Transverse colon (tissue), 4 donors: Measurements from ENCODE around the gene RALBP1.

Experiments
- CTCF ChIP-seq, 5 experiments: fragments of 200-600 bp in 3 of 5; fragments of 450-650 bp in 2 of 5; sonication (generic) in 3 of 5; IDR thresholded peaks; 1 replicate in 2 of 5; 2 replicates in 3 of 5; pipeline ENCODE4 v1.5.1; 2016 to 2017; ENCODE audit warnings: antibody characterized with exemption in 5 of 5, inconsistent platforms in 3 of 5, mild to moderate bottlenecking in 2 of 5, moderate library complexity in 1 of 5
- EP300 ChIP-seq: sonication (generic); formaldehyde crosslinking; IDR thresholded peaks from one replicate; pipeline ENCODE4 v1.6.1; 2017; ENCODE audit warnings: antibody characterized with exemption, low read depth
- POLR2AphosphoS5 ChIP-seq, 3 donors: sonication (generic); formaldehyde crosslinking; IDR thresholded peaks; one replicate each; pipeline ENCODE4 v1.6.1; 2016; ENCODE audit warnings: antibody characterized with exemption in 3 of 3

- no peak for TF ChIP-seq CTCF (IDR thresholded peaks at IDR 0.05)
- no peak for TF ChIP-seq EP300
- no peak for TF ChIP-seq POLR2AphosphoS5 (IDR thresholded peaks at IDR 0.05)
Observed at GRCh38 chr18:9495916-9496705, 20.8 kb downstream of the RALBP1 start.
